OCI-LY1 (cell line): Measurements from ENCODE around the gene NIPAL3.

Experiments
- H2AFZ ChIP-seq: fragments of 200-600 bp; sonication (generic), shearing (Covaris generic); 2 replicates; pipeline ENCODE4 v1.6.0; 2014; ENCODE audit warnings: antibody characterized with exemption, mild to moderate bottlenecking, low read length
- H3F3A ChIP-seq: fragments of 200-600 bp; sonication (generic), shearing (Covaris generic); 2 replicates; pipeline ENCODE4 v1.6.0; 2014; ENCODE audit warnings: mild to moderate bottlenecking, antibody characterized with exemption, low read length, moderate library complexity; ENCODE audit not compliant: insufficient read depth
- H3K27ac ChIP-seq: fragments of 200-600 bp; sonication (generic); 2 replicates; pipeline ENCODE4 v1.5.1; 2014; ENCODE audit warnings: low read length, mixed run types, mild to moderate bottlenecking, low read depth; ENCODE audit not compliant: poor library complexity, severe bottlenecking
- H3K27me3 ChIP-seq: fragments of 200-600 bp; sonication (generic); 2 replicates; pipeline ENCODE4 v1.6.0; 2014; ENCODE audit warnings: antibody characterized with exemption, mild to moderate bottlenecking, low read length, moderate library complexity; ENCODE audit not compliant: insufficient read depth
- H3K36me3 ChIP-seq: fragments of 200-600 bp; sonication (generic); 2 replicates; pipeline ENCODE4 v1.6.1; 2014; ENCODE audit warnings: mild to moderate bottlenecking, antibody characterized with exemption, low read length, moderate library complexity, mixed read lengths; ENCODE audit not compliant: insufficient read depth
- H3K4me1 ChIP-seq: fragments of 200-600 bp; sonication (generic); 2 replicates; pipeline ENCODE4 v1.5.1; 2014; ENCODE audit warnings: mild to moderate bottlenecking, low read length, moderate library complexity; ENCODE audit not compliant: insufficient read depth, severe bottlenecking
- H3K4me2 ChIP-seq: fragments of 200-600 bp; sonication (generic), shearing (Covaris generic); 2 replicates; pipeline ENCODE4 v1.6.1; 2014; ENCODE audit warnings: low read length
- H3K4me3 ChIP-seq: fragments of 200-600 bp; sonication (generic); 2 replicates; pipeline ENCODE4 v1.5.1; 2014; ENCODE audit warnings: low read length, low read depth, mild to moderate bottlenecking, mixed read lengths; ENCODE audit not compliant: poor library complexity, severe bottlenecking
- H3K79me2 ChIP-seq: fragments of 200-600 bp; shearing (Covaris generic); 2 replicates; pipeline ENCODE4 v1.6.1; 2016; ENCODE audit warnings: mixed run types, low read length, mixed read lengths; ENCODE audit not compliant: insufficient read depth
- H3K9ac ChIP-seq: fragments of 200-600 bp; sonication (generic), shearing (Covaris generic); 2 replicates; pipeline ENCODE4 v1.6.1; 2014; ENCODE audit warnings: mild to moderate bottlenecking, low read length, mixed read lengths
- H3K9me2 ChIP-seq: fragments of 200-600 bp; sonication (generic), shearing (Covaris generic); 2 replicates; pipeline ENCODE4 v1.6.1; 2014; ENCODE audit warnings: low read depth, mild to moderate bottlenecking, low read length, mixed read lengths
- H3K9me3 ChIP-seq: fragments of 200-600 bp; shearing (Covaris generic); 2 replicates; pipeline ENCODE4 v1.6.1; 2014; ENCODE audit warnings: low read length, mixed read lengths
- H4K20me1 ChIP-seq: fragments of 200-600 bp; sonication (generic), shearing (Covaris generic); 2 replicates; pipeline ENCODE4 v1.6.0; 2016; ENCODE audit warnings: mild to moderate bottlenecking, low read length; ENCODE audit not compliant: insufficient read depth
- EZH2 ChIP-seq: fragments of 200-600 bp; sonication (generic), shearing (Covaris generic); IDR thresholded peaks from 2 replicates; pipeline ENCODE4 v1.8.0; 2017; ENCODE audit warnings: borderline replicate concordance, mixed run types, mild to moderate bottlenecking, antibody characterized with exemption, low read length, moderate library complexity, mixed read lengths
- TF ChIP-seq, protein P1 (sequence below): fragments of 200-600 bp; sonication (generic), shearing (Covaris generic); IDR thresholded peaks from 2 replicates; pipeline ENCODE4 v1.5.1; 2017; ENCODE audit warnings: mild to moderate bottlenecking, antibody characterized with exemption, low read length, moderate library complexity, mixed read lengths

NIPAL3 gene

DNA sequence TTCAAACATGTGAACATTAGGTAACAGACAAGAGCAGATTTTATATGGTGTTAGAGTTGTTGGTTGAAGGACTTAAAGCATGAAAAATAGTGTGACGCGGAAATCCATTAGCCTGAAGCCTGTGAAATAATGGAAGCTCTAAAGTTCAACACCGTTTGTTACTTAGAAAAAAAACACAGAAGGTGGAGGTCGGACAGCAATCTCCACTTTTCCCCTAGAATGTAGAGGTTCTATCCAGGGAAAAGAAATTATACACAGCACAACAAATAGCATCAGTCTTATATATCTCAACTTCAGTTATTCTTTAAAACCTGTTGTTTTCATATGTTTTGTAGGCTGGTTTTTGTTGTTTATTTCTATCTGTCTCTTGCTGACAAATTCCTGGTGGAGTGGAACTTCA is 89.0 kb downstream of the NIPAL3 start:
- H3K4me2 ChIP-seq, result no peak overlapping the region
- H3K27ac ChIP-seq, result no peak overlapping the region
- H3K4me3 ChIP-seq, result no peak overlapping the region
- TF ChIP-seq EZH2, result no peak
- TF ChIP-seq, protein P1, sequence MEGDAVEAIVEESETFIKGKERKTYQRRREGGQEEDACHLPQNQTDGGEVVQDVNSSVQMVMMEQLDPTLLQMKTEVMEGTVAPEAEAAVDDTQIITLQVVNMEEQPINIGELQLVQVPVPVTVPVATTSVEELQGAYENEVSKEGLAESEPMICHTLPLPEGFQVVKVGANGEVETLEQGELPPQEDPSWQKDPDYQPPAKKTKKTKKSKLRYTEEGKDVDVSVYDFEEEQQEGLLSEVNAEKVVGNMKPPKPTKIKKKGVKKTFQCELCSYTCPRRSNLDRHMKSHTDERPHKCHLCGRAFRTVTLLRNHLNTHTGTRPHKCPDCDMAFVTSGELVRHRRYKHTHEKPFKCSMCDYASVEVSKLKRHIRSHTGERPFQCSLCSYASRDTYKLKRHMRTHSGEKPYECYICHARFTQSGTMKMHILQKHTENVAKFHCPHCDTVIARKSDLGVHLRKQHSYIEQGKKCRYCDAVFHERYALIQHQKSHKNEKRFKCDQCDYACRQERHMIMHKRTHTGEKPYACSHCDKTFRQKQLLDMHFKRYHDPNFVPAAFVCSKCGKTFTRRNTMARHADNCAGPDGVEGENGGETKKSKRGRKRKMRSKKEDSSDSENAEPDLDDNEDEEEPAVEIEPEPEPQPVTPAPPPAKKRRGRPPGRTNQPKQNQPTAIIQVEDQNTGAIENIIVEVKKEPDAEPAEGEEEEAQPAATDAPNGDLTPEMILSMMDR, result no peak
- no peaks in the 10 kb centered on the region for H3K9me3 ChIP-seq
- H3K36me3 ChIP-seq, result no peaks in the 10 kb centered on the region
- no peaks in the 10 kb centered on the region for H3K79me2 ChIP-seq
- no peaks in the 10 kb centered on the region for H4K20me1 ChIP-seq
- no peaks in the 10 kb centered on the region for H3K9me2 ChIP-seq
- no peak overlapping the region for H2AFZ ChIP-seq
- H3K27me3 ChIP-seq, result no peaks in the 10 kb centered on the region
- peaks cover 26% of the 10 kb centered on the region for H3K4me1 ChIP-seq
- no peaks in the 10 kb centered on the region for H3F3A ChIP-seq
- H3K9ac ChIP-seq, result no peak overlapping the region

DNA sequence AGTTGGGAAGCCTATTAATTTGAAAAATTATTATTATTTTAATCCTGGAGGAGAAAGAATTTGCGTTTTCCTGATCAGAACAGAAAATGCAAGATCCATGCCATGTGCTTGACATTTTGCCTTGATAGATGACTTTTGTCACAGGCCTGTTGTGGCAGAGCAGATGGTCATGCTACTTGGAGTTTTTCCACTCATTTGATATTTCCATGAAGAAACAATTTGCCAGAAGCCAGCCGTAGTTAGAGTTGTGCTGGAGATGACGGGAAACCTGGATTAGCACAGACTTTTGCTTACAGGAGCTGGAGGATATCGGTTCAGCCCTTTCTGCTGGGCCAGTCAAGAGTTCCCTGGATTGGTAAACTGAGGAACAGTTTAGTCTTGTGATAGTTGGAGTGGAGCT is 90.2 kb downstream of the NIPAL3 start:
- H3K27me3 ChIP-seq, result no peaks in the 10 kb centered on the region
- H3K4me2 ChIP-seq, result no peak overlapping the region
- H2AFZ ChIP-seq, result no peak overlapping the region
- H4K20me1 ChIP-seq, result no peaks in the 10 kb centered on the region
- no peak overlapping the region for H3K4me3 ChIP-seq
- H3K27ac ChIP-seq, result no peak overlapping the region
- H3K4me1 ChIP-seq, result peaks cover 26% of the 10 kb centered on the region
- no peaks in the 10 kb centered on the region for H3K79me2 ChIP-seq
- no peaks in the 10 kb centered on the region; the same call in 1 of the 2 replicates for H3K36me3 ChIP-seq
- H3F3A ChIP-seq, result no peaks in the 10 kb centered on the region
- H3K9me3 ChIP-seq, result no peaks in the 10 kb centered on the region
- TF ChIP-seq, protein P1, result no peak
- TF ChIP-seq EZH2, result no peak
- H3K9ac ChIP-seq, result no peak overlapping the region
- H3K9me2 ChIP-seq, result no peaks in the 10 kb centered on the region

DNA sequence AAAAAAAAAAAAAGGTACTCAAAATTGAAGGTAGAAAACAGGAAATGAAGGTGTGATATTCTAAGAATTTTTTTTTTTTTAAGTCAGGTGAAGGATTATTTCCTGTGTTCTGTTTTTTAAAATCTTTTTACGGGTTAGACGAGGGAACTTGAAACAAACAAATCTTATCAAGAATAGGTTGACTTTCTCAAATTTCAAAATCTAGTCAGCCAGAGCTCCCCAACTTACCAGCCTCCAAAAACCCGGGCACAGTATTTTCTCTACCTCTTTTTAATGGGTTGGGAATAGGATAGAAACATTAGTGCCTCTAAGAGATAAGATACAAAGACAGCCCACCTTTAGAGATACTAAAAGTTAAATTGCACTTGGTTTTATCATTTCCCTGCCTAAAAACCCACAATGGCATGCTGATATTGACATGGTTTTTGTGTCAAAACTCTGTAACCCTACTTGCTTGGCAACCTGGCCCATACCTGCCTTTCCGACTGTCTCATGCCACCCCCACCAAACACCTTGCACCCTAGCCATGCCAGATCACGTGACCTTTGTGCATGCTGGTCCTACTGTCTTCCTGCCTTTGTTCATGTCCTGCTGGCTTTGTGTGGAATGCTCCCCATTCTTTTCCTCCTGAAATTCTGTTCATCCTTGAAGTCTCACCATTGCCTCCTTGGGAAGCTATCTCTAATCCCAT is 91.2 kb downstream of the NIPAL3 start:
- Histone ChIP-seq H3K9me2 (no peaks in the 10 kb centered on the region), H3K27me3 (no peaks in the 10 kb centered on the region), H3K27ac (no peak overlapping the region), H3K4me2 (no peak overlapping the region), H3F3A (no peaks in the 10 kb centered on the region), H4K20me1 (no peaks in the 10 kb centered on the region), H3K36me3 (no peaks in the 10 kb centered on the region; the same call in 1 of the 2 replicates), H3K79me2 (no peaks in the 10 kb centered on the region), H3K4me1 (peaks cover 17% of the 10 kb centered on the region), H3K9ac (no peak overlapping the region), H2AFZ (no peak overlapping the region), H3K9me3 (no peaks in the 10 kb centered on the region), H3K4me3 (no peak overlapping the region)
- TF ChIP-seq, protein P1, result no peak
- no peak for TF ChIP-seq EZH2
